Neural crest cell (in vitro differentiated cells): ENCODE data around the gene LSS. TPM values are rescaled to one million over a fixed set of nuclear protein-coding genes. Genes with fewer than 3 reads are reported as not detected.
"Not testable (repeated sequence)": the region's sequence is repeated elsewhere in the genome, so short reads cannot be mapped to it uniquely, and the experiment has no call there.

Experiments
- DNase-seq: peaks from one replicate; pipeline ENCODE4 v3.0.0; 2021; ENCODE audit warnings: low read depth, mixed read lengths, low spot score
- H3K27ac Mint-ChIP-seq: one replicate; pipeline ENCODE4 v1.8.0; 2021; ENCODE audit warnings: mild to moderate bottlenecking, mixed read lengths; ENCODE audit not compliant: unreplicated experiment
- H3K27me3 Mint-ChIP-seq: 2 replicates; pipeline ENCODE4 v1.8.0; 2021; ENCODE audit warnings: low read depth, mild to moderate bottlenecking, mixed read lengths
- H3K36me3 Mint-ChIP-seq: 2 replicates; pipeline ENCODE4 v1.8.0; 2021; ENCODE audit warnings: low read depth, mild to moderate bottlenecking, mixed read lengths
- H3K4me1 Mint-ChIP-seq: 2 replicates; pipeline ENCODE4 v1.8.0; 2021; ENCODE audit warnings: mixed read lengths
- H3K4me3 Mint-ChIP-seq: one replicate; pipeline ENCODE4 v1.8.0; 2021; ENCODE audit warnings: mild to moderate bottlenecking, mixed read lengths
- H3K9me3 Mint-ChIP-seq: 2 replicates; pipeline ENCODE4 v1.8.0; 2021; ENCODE audit warnings: mixed read lengths
- total RNA-seq: library from RNA; stranded (reverse); gene quantifications from 2 replicates; pipeline ENCODE4 v1.2.1, GENCODE V29; 2021
- TF ChIP-seq, protein P1 (sequence below): fragments of 200-600 bp; sonication (generic); conservative IDR thresholded peaks from 2 replicates; pipeline ENCODE4 v1.5.0; 2021; ENCODE audit warnings: antibody characterized with exemption, mild to moderate bottlenecking

Gene LSS
- total RNA-seq, 1 donor from 2014 or later, result 225 TPM

DNA sequence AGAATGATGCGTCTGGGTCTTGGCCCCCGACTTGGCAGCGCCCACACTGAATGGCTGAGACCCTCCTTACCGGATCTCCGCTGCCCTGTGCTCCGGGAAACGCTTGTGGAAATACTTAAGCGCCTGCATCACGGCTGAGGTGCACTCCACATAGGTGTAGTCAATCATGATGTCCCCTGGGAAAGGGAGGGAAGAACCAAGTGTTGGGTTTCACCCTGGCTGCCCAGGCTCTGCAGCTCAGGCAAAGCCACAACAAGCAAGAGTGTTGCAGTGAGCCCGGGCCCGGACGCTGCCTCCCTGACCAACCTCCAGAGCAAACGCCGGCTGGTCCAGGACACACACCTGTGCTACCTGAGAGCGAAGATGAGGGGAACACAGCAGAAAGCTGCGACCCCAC is 22.8 kb downstream of the LSS start:
- Mint-ChIP-seq H3K9me3 (no peaks in the 10 kb centered on the region), H3K27me3 (no peaks in the 10 kb centered on the region), H3K4me3 (no peak overlapping the region), H3K4me1 (peaks cover 6% of the 10 kb centered on the region), H3K36me3 (peaks cover 13% of the 10 kb centered on the region), H3K27ac (no peak overlapping the region)
- TF ChIP-seq, protein P1, sequence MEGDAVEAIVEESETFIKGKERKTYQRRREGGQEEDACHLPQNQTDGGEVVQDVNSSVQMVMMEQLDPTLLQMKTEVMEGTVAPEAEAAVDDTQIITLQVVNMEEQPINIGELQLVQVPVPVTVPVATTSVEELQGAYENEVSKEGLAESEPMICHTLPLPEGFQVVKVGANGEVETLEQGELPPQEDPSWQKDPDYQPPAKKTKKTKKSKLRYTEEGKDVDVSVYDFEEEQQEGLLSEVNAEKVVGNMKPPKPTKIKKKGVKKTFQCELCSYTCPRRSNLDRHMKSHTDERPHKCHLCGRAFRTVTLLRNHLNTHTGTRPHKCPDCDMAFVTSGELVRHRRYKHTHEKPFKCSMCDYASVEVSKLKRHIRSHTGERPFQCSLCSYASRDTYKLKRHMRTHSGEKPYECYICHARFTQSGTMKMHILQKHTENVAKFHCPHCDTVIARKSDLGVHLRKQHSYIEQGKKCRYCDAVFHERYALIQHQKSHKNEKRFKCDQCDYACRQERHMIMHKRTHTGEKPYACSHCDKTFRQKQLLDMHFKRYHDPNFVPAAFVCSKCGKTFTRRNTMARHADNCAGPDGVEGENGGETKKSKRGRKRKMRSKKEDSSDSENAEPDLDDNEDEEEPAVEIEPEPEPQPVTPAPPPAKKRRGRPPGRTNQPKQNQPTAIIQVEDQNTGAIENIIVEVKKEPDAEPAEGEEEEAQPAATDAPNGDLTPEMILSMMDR, result no peak
- no peak for DNase-seq

DNA sequence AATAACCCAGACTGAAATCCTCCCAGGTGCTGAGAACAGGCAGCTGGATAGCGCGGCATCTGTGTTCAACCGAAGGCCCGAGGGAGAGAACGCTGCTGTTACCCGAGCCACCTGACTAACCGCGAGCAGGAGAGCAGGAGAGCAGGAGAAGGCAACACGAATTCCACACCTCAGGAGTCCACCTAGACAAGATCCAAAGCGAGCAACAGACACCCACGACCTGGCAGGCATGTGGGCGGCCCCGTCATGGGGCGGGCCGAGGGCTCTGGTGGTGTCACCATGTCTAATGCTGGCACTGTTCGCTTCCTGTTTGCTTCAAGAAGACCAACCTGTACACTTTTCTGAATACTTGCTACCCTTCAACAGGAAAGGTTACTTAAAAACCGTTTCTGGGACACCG is 23.4 kb downstream of the LSS start:
- TF ChIP-seq, protein P1, result no peak
- H3K27ac Mint-ChIP-seq, result no peak overlapping the region
- DNase-seq, result no peak
- peaks cover 6% of the 10 kb centered on the region for H3K4me1 Mint-ChIP-seq
- H3K27me3 Mint-ChIP-seq, result no peaks in the 10 kb centered on the region
- H3K36me3 Mint-ChIP-seq, result peaks cover 19% of the 10 kb centered on the region
- H3K9me3 Mint-ChIP-seq, result no peaks in the 10 kb centered on the region
- no peak overlapping the region for H3K4me3 Mint-ChIP-seq

DNA sequence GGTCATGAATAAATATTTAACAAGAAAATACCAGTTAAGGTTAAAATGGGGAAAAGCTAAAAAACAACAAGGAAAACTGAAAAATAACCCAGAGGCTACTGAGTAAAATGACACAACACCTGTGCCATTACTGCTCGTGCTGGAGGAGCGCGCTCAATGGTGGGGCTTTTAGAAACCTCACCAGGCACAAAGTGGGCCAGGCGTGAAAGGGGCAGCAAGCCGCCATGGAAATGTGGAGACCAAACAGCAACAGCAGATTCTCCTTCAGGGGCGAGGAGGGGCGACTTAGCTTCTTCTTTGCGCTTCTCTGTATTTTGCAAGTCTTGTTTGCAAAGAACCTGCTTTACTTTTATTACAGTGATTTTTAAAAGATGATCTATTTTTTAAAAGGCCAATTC is 25.4 kb downstream of the LSS start:
- H3K36me3 Mint-ChIP-seq, result peaks cover 36% of the 10 kb centered on the region
- H3K9me3 Mint-ChIP-seq, result peaks cover 3% of the 10 kb centered on the region
- TF ChIP-seq, protein P1, result no peak
- H3K27ac Mint-ChIP-seq, result peak overlapping the region; percentile 85
- no peak for DNase-seq
- no peak overlapping the region for H3K4me3 Mint-ChIP-seq
- no peaks in the 10 kb centered on the region for H3K27me3 Mint-ChIP-seq
- peaks cover 6% of the 10 kb centered on the region for H3K4me1 Mint-ChIP-seq

DNA sequence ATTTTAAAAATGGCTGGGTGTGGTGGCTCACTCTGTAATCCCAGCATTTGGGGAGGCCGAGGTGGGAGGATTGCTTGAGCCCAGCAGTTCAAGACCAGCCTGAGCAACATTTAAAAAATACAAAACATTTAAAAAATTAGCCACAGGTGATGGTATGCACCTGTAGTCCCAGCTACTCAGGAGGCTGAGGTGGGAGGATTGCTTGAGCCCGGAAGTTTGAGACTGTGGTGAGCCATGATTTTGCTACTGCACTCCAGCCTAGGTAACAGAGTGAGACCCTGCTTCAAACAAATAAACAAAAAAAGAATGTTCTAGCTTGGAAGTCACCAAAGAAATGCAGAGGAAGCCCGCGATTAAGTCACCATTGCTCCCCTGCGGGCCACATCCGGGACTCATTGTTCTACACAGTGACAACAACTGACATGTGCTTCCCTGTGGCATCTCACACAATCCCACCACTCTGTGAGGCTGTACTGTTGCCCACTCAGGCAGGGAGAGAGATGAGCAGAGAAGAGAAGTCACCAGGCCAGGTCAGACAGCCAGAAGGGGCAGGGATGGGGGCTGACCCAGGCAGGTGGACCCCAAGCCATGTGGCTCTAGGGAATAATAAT is 25.9 kb downstream of the LSS start:
- TF ChIP-seq, protein P1, result no peak
- Mint-ChIP-seq H3K27ac (no peak overlapping the region), H3K4me1 (peaks cover 6% of the 10 kb centered on the region), H3K36me3 (peaks cover 32% of the 10 kb centered on the region), H3K27me3 (no peaks in the 10 kb centered on the region), H3K4me3 (no peak overlapping the region), H3K9me3 (peaks cover 3% of the 10 kb centered on the region)
- no peak for DNase-seq

DNA sequence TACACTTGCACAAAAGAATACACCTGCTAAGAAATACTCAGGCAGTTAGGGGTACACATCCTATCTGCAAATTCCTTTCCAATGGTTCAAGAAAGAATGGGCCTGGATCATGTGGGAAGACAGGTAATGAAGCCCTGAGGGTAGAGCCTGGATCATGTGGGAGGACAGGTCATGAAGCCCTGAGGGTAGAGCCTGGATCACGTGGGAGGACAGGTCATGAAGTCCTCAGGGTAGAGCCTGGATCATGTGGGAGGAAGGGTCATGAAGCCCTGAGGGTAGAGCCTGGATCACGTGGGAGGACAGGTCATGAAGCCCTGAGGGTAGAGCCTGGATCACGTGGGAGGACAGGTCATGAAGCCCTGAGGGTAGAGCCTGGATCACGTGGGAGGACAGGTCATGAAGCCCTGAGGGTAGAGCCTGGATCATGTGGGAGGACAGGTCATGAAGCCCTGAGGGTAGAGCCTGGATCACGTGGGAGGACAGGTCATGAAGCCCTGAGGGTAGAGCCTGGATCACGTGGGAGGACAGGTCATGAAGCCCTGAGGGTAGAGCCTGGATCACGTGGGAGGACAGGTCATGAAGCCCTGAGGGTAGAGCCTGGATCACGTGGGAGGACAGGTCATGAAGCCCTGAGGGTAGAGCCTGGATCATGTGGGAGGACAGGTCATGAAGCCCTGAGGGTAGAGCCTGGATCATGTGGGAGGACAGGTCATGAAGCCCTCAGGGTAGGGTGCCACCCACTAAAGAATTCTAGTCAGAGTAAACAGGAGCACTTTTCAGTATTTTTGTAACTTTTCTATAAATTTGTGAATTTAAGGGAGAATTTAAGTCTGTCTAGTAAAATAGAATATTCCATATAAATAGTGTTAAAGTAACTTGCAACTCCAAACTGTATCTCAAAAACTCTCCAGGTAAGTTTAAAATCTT is 27.4 kb downstream of the LSS start:
- H3K4me1 Mint-ChIP-seq, H3K27me3 Mint-ChIP-seq, H3K4me3 Mint-ChIP-seq, H3K9me3 Mint-ChIP-seq, DNase-seq, H3K27ac Mint-ChIP-seq: not testable (repeated sequence)
- peaks cover 35% of the 10 kb centered on the region for H3K36me3 Mint-ChIP-seq
